ENCODE measurements around the gene CLEC18C.
"Not testable (repeated sequence)": the region's sequence is repeated elsewhere in the genome, so short reads cannot be mapped to it uniquely, and the experiment has no call there.

- TF ChIP-seq ZFX (IDR thresholded peaks at IDR 0.05; ENCODE audit: borderline replicate concordance); CTCF (IDR thresholded peaks at IDR 0.05): not testable (repeated sequence)
Observed at GRCh38 chr16:70222574-70222973, 49.0 kb downstream of the CLEC18C start.
